Testis (tissue), 2 donors: ENCODE data around the gene GP1BB.

Experiments used
- CTCF ChIP-seq, 3 experiments: fragments of 450-650 bp in 2 of 3; fragments of 200-600 bp in 1 of 3; sonication (generic) in 1 of 3; IDR thresholded peaks; one replicate each; pipeline ENCODE4 v1.5.1; 2016 to 2019; ENCODE audit warnings: antibody characterized with exemption in 3 of 3, mild to moderate bottlenecking in 2 of 3, moderate library complexity in 1 of 3
- POLR2A ChIP-seq: fragments of 450-650 bp; IDR thresholded peaks from one replicate; pipeline ENCODE4 v1.6.1; 2017; ENCODE audit warnings: antibody characterized with exemption, mild to moderate bottlenecking, moderate library complexity

GRCh38 chr22:19748991-19749664, 25.8 kb downstream of the GP1BB start:
- TF ChIP-seq CTCF (IDR thresholded peaks at IDR 0.05): no peak
- no peak for TF ChIP-seq POLR2A
